K562 (cell line): ENCODE data around the gene IL10RB. TPM values are rescaled to one million over a fixed set of nuclear protein-coding genes. Genes with fewer than 3 reads are reported as not detected.
A peak's percentile ranks its signal among the peaks of the same experiment; 100 is the strongest.

Experiments
- EP400 ChIP-seq: fragments of 450-650 bp; IDR thresholded peaks from 2 replicates; pipeline ENCODE4 v1.6.1; 2017; ENCODE audit warnings: antibody characterized with exemption, mild to moderate bottlenecking, moderate library complexity
- FOXK1 ChIP-seq: sonication (generic); formaldehyde crosslinking; IDR thresholded peaks from 2 replicates; pipeline ENCODE4 v1.8.0; 2022; ENCODE audit warnings: missing genetic modification reagents, mild to moderate bottlenecking, borderline replicate concordance
- GABPB1 ChIP-seq: sonication (generic); formaldehyde crosslinking; IDR thresholded peaks from 2 replicates; pipeline ENCODE4 v1.8.0; 2022; ENCODE audit warnings: mild to moderate bottlenecking, missing genetic modification reagents
- GTF2E2 ChIP-seq: fragments of 200-800 bp; sonication (Bioruptor generic); IDR thresholded peaks from 2 replicates; pipeline ENCODE4 v1.6.1; 2016; ENCODE audit warnings: missing genetic modification characterization, missing compliant biosample characterization
- MAFK ChIP-seq: IDR thresholded peaks from 2 replicates; pipeline ENCODE4 v1.6.1; 2011; ENCODE audit warnings: low read length, improper control_type of control experiment
- MTA3 ChIP-seq: fragments of 450-650 bp; formaldehyde crosslinking; IDR thresholded peaks from 2 replicates; pipeline ENCODE4 v1.6.1; 2017; ENCODE audit warnings: mild to moderate bottlenecking, borderline replicate concordance
- NFIC ChIP-seq: fragments of 450-650 bp; IDR thresholded peaks from 2 replicates; pipeline ENCODE4 v1.6.1; 2017; ENCODE audit warnings: mild to moderate bottlenecking, inconsistent platforms
- NR2C2 ChIP-seq, 2 experiments: fragments of 200-800 bp in 1 of 2; sonication (Bioruptor generic) in 1 of 2; sonication (generic) in 1 of 2; formaldehyde crosslinking in 1 of 2; IDR thresholded peaks; 2 replicates each; pipeline versions ENCODE4 v1.6.1 to v1.8.0; 2016 to 2022; ENCODE audit warnings: mild to moderate bottlenecking in 1 of 2, missing compliant biosample characterization in 1 of 2, missing genetic modification characterization in 1 of 2, missing genetic modification reagents in 1 of 2
- ZNF212 ChIP-seq: fragments of 450-650 bp; formaldehyde crosslinking; IDR thresholded peaks from 2 replicates; pipeline ENCODE4 v1.4.0; 2020; ENCODE audit warnings: mild to moderate bottlenecking
- ZSCAN32 ChIP-seq: fragments of 450-650 bp; formaldehyde crosslinking; IDR thresholded peaks from 2 replicates; pipeline ENCODE4 v1.4.0; 2020; ENCODE audit warnings: mild to moderate bottlenecking, moderate library complexity
- polyA plus RNA-seq, 8 experiments: library from polyadenylated mRNA; depleted of rRNA in 4 of 8; stranded (reverse) in 5 of 8; unstranded in 3 of 8; fragments of >200 nt; fragmentation: Nextera tagmentation in 2 of 8; fragmentation: Illumina TruSeq in 1 of 8; extraction: Ambion mirVana in 2 of 8; extraction: Trizol in 1 of 8; gene quantifications; 2 replicates each; pipeline versions ENCODE4 v1.2.1 to v1.2.3, GENCODE V29; 2011 to 2014; ENCODE audit warnings: inconsistent platforms in 1 of 8, missing spikeins in 1 of 8
- total RNA-seq, 7 experiments: library from RNA; depleted of rRNA in 6 of 7; stranded (reverse); fragments of >200 nt in 6 of 7; fragmentation: Illumina TruSeq in 2 of 7; extraction: Trizol in 2 of 7; gene quantifications; 2 replicates each; pipeline versions ENCODE4 v1.2.1 to v1.2.3, GENCODE V29; 2011 to 2021; ENCODE audit warnings: low replicate concordance in 1 of 7
- TF ChIP-seq, protein P1 (sequence below): sonication (generic); formaldehyde crosslinking; IDR thresholded peaks from 2 replicates; pipeline ENCODE4 v1.8.0; 2023; ENCODE audit warnings: mild to moderate bottlenecking, missing genetic modification reagents
- TF ChIP-seq, protein P2 (sequence below): sonication (generic); formaldehyde crosslinking; IDR thresholded peaks from 2 replicates; pipeline ENCODE4 v1.8.1; 2023; ENCODE audit warnings: mild to moderate bottlenecking, missing genetic modification reagents
- TF ChIP-seq, protein P3 (sequence below): fragments of 450-650 bp; IDR thresholded peaks from 2 replicates; pipeline ENCODE4 v1.6.1; 2016; ENCODE audit warnings: antibody characterized with exemption
- TF ChIP-seq, protein P4 (sequence below), 2 experiments: fragments of 450-650 bp in 1 of 2; IDR thresholded peaks; 2 replicates each; pipeline ENCODE4 v1.6.1; 2011 to 2017; ENCODE audit warnings: low read depth in 2 of 2, antibody characterized with exemption in 1 of 2, borderline replicate concordance in 1 of 2, low read length in 1 of 2, mild to moderate bottlenecking in 1 of 2, mixed read lengths in 1 of 2; ENCODE audit not compliant: control insufficient read depth in 1 of 2
- TF ChIP-seq, protein P5 (sequence below): fragments of 250-450 bp; sonication (Bioruptor Pico); IDR thresholded peaks from 2 replicates; pipeline ENCODE4 v1.5.0; 2021

The IL10RB gene
- total and polyA plus RNA-seq, 9 of the 15 experiments (the other 6 are each of a cell fraction or from before 2014, with no cell fraction given): 10.9 to 33.8 (median 23.0) TPM

DNA sequence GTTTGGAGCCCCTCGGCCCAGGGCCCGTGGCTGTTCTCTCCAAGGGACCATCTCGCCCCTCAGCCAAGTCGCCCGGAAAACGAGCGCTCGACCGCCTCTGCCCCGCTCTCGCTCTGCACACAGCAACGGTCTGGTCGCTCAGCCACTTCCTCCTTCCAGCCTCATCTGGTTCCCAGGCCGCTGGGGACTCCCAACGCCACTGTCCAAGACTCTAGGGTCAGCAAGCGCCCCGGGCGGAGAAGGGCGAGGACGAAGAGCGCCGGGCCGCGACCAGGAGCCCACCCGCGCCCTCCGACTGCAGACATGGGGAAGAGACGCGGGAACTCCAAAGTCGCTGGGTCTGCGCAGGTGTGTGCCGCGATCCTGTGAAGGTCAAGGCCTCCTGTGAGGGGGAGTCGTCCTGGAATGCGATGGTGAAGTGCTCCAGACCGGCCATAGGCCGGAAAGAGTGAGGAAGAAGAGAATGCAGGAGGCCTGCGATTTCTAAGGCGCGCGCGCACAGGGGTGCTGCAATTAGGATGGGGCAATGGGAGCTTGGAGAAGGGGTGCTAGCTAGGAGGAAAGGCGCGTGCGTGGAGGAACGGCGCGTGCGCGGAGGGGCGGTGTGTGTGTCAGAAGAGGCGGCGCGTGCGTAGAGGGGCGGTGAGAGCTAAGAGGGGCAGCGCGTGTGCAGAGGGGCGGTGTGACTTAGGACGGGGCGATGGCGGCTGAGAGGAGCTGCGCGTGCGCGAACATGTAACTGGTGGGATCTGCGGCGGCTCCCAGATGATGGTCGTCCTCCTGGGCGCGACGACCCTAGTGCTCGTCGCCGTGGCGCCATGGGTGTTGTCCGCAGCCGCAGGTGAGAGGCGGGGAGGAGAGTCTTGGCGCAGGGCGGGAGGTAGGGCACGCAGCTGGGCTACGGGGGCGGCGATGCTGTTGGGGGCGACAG lies 58.4 kb downstream of the IL10RB start, which contains the start of gene IFNAR1 (continued):
- TF ChIP-seq, protein P1, sequence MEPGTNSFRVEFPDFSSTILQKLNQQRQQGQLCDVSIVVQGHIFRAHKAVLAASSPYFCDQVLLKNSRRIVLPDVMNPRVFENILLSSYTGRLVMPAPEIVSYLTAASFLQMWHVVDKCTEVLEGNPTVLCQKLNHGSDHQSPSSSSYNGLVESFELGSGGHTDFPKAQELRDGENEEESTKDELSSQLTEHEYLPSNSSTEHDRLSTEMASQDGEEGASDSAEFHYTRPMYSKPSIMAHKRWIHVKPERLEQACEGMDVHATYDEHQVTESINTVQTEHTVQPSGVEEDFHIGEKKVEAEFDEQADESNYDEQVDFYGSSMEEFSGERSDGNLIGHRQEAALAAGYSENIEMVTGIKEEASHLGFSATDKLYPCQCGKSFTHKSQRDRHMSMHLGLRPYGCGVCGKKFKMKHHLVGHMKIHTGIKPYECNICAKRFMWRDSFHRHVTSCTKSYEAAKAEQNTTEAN: 0 out of 2 replicates have a peak, but pooled peaks have one; percentile 44
- TF ChIP-seq ZSCAN32 (0 out of 2 replicates have a peak, but pooled peaks have one; percentile 57), ZNF212 (CRISPR knock-in tag) (0 out of 2 replicates have a peak, but pooled peaks have one; percentile 70), GTF2E2 (peak; percentile 90), MAFK (no peak), GABPB1 (CRISPR knock-in tag) (peak; percentile 83), MTA3 (peak; percentile 85; the same call in 1 of the 2 replicates), FOXK1 (CRISPR knock-in tag) (peak; percentile 87; the same call in 1 of the 2 replicates), NR2C2 (CRISPR knock-in tag; IDR thresholded peaks at IDR 0.05) (no peak; the same call in 1 of the 2 replicates), NR2C2 (tag; IDR thresholded peaks at IDR 0.05) (peak; percentile 26), EP400 (peak; percentile 91), NFIC (0 out of 2 replicates have a peak, but pooled peaks have one; percentile 56)
- TF ChIP-seq, protein P2, sequence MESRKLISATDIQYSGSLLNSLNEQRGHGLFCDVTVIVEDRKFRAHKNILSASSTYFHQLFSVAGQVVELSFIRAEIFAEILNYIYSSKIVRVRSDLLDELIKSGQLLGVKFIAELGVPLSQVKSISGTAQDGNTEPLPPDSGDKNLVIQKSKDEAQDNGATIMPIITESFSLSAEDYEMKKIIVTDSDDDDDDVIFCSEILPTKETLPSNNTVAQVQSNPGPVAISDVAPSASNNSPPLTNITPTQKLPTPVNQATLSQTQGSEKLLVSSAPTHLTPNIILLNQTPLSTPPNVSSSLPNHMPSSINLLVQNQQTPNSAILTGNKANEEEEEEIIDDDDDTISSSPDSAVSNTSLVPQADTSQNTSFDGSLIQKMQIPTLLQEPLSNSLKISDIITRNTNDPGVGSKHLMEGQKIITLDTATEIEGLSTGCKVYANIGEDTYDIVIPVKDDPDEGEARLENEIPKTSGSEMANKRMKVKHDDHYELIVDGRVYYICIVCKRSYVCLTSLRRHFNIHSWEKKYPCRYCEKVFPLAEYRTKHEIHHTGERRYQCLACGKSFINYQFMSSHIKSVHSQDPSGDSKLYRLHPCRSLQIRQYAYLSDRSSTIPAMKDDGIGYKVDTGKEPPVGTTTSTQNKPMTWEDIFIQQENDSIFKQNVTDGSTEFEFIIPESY: peak; percentile 84
- TF ChIP-seq, protein P3, sequence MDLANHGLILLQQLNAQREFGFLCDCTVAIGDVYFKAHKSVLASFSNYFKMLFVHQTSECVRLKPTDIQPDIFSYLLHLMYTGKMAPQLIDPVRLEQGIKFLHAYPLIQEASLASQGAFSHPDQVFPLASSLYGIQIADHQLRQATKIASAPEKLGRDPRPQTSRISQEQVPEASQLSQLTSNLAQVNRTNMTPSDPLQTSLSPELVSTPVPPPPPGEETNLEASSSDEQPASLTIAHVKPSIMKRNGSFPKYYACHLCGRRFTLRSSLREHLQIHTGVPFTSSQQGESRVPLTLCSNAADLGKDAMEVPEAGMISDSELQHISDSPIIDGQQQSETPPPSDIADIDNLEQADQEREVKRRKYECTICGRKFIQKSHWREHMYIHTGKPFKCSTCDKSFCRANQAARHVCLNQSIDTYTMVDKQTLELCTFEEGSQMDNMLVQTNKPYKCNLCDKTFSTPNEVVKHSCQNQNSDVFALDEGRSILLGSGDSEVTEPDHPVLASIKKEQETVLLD: peak; percentile 100
- TF ChIP-seq, protein P4, sequence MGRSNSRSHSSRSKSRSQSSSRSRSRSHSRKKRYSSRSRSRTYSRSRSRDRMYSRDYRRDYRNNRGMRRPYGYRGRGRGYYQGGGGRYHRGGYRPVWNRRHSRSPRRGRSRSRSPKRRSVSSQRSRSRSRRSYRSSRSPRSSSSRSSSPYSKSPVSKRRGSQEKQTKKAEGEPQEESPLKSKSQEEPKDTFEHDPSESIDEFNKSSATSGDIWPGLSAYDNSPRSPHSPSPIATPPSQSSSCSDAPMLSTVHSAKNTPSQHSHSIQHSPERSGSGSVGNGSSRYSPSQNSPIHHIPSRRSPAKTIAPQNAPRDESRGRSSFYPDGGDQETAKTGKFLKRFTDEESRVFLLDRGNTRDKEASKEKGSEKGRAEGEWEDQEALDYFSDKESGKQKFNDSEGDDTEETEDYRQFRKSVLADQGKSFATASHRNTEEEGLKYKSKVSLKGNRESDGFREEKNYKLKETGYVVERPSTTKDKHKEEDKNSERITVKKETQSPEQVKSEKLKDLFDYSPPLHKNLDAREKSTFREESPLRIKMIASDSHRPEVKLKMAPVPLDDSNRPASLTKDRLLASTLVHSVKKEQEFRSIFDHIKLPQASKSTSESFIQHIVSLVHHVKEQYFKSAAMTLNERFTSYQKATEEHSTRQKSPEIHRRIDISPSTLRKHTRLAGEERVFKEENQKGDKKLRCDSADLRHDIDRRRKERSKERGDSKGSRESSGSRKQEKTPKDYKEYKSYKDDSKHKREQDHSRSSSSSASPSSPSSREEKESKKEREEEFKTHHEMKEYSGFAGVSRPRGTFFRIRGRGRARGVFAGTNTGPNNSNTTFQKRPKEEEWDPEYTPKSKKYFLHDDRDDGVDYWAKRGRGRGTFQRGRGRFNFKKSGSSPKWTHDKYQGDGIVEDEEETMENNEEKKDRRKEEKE (IDR thresholded peaks at IDR 0.05; ENCODE audit: borderline replicate concordance in 1 of 2, control insufficient read depth in 1 of 2, low read depth in 2 of 2, low read length in 1 of 2): no peak
- TF ChIP-seq, protein P5, sequence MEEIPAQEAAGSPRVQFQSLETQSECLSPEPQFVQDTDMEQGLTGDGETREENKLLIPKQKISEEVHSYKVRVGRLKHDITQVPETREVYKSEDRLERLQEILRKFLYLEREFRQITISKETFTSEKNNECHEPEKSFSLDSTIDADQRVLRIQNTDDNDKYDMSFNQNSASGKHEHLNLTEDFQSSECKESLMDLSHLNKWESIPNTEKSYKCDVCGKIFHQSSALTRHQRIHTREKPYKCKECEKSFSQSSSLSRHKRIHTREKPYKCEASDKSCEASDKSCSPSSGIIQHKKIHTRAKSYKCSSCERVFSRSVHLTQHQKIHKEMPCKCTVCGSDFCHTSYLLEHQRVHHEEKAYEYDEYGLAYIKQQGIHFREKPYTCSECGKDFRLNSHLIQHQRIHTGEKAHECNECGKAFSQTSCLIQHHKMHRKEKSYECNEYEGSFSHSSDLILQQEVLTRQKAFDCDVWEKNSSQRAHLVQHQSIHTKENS: no peak
